MM.1S (cell line): Measurements from ENCODE around the gene DMKN.

Experiments
- DNase-seq: peaks from one replicate; pipeline ENCODE4 v3.0.0-alpha.2; 2015
- H2AFZ ChIP-seq: fragments of 300-600 bp; sonication (generic); 2 replicates; pipeline ENCODE4 v1.6.0; 2016; ENCODE audit warnings: antibody characterized with exemption, low read length
- H3F3A ChIP-seq: fragments of 300-600 bp; sonication (generic); 2 replicates; pipeline ENCODE4 v1.6.1; 2016; ENCODE audit warnings: mild to moderate bottlenecking, antibody characterized with exemption, low read length, moderate library complexity, mixed read lengths; ENCODE audit not compliant: insufficient read depth
- H3K27ac ChIP-seq: fragments of 300-600 bp; sonication (generic); 2 replicates; pipeline ENCODE4 v1.5.1; 2016; ENCODE audit warnings: mild to moderate bottlenecking, low read length
- H3K27me3 ChIP-seq: fragments of 300-600 bp; sonication (generic); replicated peaks from 2 replicates; pipeline ENCODE4 v1.6.0; 2016; ENCODE audit warnings: low read length; ENCODE audit not compliant: insufficient read depth
- H3K36me3 ChIP-seq: fragments of 300-600 bp; sonication (generic); replicated peaks from 2 replicates; pipeline ENCODE4 v1.6.1; 2016; ENCODE audit warnings: mild to moderate bottlenecking, low read length, mixed read lengths; ENCODE audit not compliant: insufficient read depth
- H3K4me1 ChIP-seq: fragments of 300-600 bp; sonication (generic); 2 replicates; pipeline ENCODE4 v1.6.1; 2016; ENCODE audit warnings: low read length, mixed read lengths
- H3K4me2 ChIP-seq: fragments of 300-600 bp; sonication (generic); 2 replicates; pipeline ENCODE4 v1.6.0; 2016; ENCODE audit warnings: low read depth, low read length
- H3K4me3 ChIP-seq: fragments of 300-600 bp; sonication (generic); 2 replicates; pipeline ENCODE4 v1.5.1; 2016; ENCODE audit warnings: low read length, mixed read lengths
- H3K79me2 ChIP-seq: fragments of 300-600 bp; sonication (generic); 2 replicates; pipeline ENCODE4 v1.6.1; 2016; ENCODE audit warnings: mixed run types, low read length, mixed read lengths
- H3K9ac ChIP-seq: fragments of 300-600 bp; sonication (generic); 2 replicates; pipeline ENCODE4 v1.6.1; 2016; ENCODE audit warnings: low read length, mixed read lengths
- H3K9me2 ChIP-seq: fragments of 300-600 bp; sonication (generic); replicated peaks from 2 replicates; pipeline ENCODE4 v1.6.1; 2016; ENCODE audit warnings: mild to moderate bottlenecking, low read length, mixed read lengths; ENCODE audit not compliant: insufficient read depth
- H3K9me3 ChIP-seq: fragments of 300-600 bp; sonication (generic); replicated peaks from 2 replicates; pipeline ENCODE4 v1.6.1; 2016; ENCODE audit warnings: mild to moderate bottlenecking, low read length, mixed read lengths; ENCODE audit not compliant: insufficient read depth
- H4K20me1 ChIP-seq: fragments of 300-600 bp; sonication (generic); 2 replicates; pipeline ENCODE4 v1.6.1; 2016; ENCODE audit warnings: mild to moderate bottlenecking, low read length, moderate library complexity, mixed read lengths; ENCODE audit not compliant: insufficient read depth
- EZH2 ChIP-seq: fragments of 300-600 bp; sonication (generic); optimal IDR thresholded peaks from 2 replicates; pipeline ENCODE3; 2017; ENCODE audit warnings: low read depth, mild to moderate bottlenecking, antibody characterized with exemption, low read length, mixed read lengths
- EZH2phosphoT487 ChIP-seq: fragments of 300-600 bp; sonication (generic); IDR thresholded peaks from 2 replicates; pipeline ENCODE4 v1.6.1; 2018; ENCODE audit warnings: antibody characterized with exemption, low read length
- TF ChIP-seq, protein P1 (sequence below): fragments of 300-600 bp; sonication (generic); IDR thresholded peaks from 2 replicates; pipeline ENCODE4 v1.5.1; 2016; ENCODE audit warnings: antibody characterized with exemption, low read length, mixed read lengths

Gene DMKN

DNA sequence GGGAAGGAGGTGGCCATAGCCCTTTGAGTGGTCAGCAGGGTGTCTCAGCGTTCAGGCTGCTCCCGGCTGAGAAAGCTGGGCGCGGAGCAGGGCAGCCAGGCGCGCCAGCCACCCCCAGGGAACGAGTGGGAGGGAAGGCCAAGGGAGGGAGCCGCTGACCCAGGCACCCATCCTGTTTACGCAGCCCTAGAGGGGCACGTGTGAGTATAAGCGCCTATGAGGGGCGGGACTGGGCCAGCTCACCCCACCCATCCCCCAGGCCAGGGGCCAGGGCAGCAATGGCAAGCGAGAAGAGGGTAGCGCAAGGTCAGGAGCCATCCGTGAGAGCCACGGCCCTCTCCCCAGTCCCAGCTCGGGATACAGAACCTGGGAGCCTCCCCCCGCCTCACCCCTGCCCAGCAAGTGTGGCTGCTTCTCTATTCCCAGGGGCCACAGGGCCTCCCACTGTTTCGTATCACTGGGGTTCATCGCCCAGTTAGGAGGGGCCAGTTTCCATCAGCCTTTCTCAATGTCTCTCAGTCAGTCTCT is 897 bp upstream of the DMKN start:
- H3K27ac ChIP-seq, result no peak overlapping the region
- H3K9ac ChIP-seq, result no peak overlapping the region
- H3K79me2 ChIP-seq, result no peaks in the 10 kb centered on the region
- no peak overlapping the region for H3K4me2 ChIP-seq
- no peaks in the 10 kb centered on the region for H3K4me1 ChIP-seq
- no peak for TF ChIP-seq EZH2
- TF ChIP-seq EZH2phosphoT487, result no peak
- TF ChIP-seq, protein P1, sequence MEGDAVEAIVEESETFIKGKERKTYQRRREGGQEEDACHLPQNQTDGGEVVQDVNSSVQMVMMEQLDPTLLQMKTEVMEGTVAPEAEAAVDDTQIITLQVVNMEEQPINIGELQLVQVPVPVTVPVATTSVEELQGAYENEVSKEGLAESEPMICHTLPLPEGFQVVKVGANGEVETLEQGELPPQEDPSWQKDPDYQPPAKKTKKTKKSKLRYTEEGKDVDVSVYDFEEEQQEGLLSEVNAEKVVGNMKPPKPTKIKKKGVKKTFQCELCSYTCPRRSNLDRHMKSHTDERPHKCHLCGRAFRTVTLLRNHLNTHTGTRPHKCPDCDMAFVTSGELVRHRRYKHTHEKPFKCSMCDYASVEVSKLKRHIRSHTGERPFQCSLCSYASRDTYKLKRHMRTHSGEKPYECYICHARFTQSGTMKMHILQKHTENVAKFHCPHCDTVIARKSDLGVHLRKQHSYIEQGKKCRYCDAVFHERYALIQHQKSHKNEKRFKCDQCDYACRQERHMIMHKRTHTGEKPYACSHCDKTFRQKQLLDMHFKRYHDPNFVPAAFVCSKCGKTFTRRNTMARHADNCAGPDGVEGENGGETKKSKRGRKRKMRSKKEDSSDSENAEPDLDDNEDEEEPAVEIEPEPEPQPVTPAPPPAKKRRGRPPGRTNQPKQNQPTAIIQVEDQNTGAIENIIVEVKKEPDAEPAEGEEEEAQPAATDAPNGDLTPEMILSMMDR, result no peak
- H3K9me2 ChIP-seq, result no peaks in the 10 kb centered on the region
- H3K9me3 ChIP-seq, result no peaks in the 10 kb centered on the region
- H4K20me1 ChIP-seq, result no peaks in the 10 kb centered on the region
- H3K27me3 ChIP-seq, result peaks cover 98% of the 10 kb centered on the region
- H3F3A ChIP-seq, result no peaks in the 10 kb centered on the region
- no peak overlapping the region for H3K4me3 ChIP-seq
- H3K36me3 ChIP-seq, result no peaks in the 10 kb centered on the region
- no peak for DNase-seq
- H2AFZ ChIP-seq, result no peak overlapping the region

DNA sequence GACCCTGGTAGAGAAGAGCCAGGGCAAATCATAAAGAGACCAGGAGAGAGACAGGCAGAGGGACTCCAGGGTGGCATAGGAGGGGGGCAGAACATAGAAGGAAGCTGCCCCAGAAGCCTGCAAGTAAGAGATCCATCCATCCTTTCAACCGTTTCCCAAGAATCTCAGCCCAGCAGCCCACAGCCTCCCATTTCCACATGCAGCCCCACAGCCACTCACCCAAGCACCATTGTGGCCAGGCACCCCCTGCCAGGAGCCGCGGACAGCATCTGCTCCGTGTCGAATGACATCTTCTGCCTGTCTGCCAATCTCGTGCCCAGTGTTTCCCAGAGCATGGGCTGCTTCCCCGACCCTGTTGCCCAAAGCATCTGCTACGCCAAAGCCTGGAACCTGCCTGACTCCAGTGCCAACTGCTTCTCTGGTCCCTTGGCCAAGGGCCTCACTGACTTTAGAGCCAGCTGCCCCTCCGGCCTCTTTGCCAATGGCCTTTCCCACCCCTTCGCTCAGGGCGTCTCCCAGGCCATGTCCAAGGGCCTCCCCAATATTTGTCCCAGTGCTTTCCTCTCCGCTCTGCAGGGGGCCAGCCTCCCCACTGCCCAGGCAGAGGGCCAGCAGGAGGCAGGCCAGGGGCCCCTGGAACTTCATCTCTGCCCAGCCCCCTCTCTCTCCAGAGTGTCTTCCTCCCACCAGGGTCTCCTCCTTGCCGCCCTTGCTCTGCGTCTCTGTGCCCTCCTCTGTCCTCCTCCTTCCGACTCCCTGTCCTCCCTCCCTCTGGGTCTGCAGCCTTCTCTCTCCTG is 420 bp downstream of the DMKN start:
- Histone ChIP-seq H3K4me1 (no peaks in the 10 kb centered on the region), H3K9me3 (no peaks in the 10 kb centered on the region), H3K9me2 (no peaks in the 10 kb centered on the region), H3K27ac (no peak overlapping the region), H4K20me1 (no peaks in the 10 kb centered on the region), H3K4me2 (no peak overlapping the region), H3K9ac (no peak overlapping the region), H3K4me3 (no peak overlapping the region), H2AFZ (no peak overlapping the region), H3K79me2 (no peaks in the 10 kb centered on the region), H3K27me3 (peaks cover 98% of the 10 kb centered on the region), H3K36me3 (no peaks in the 10 kb centered on the region), H3F3A (no peaks in the 10 kb centered on the region)
- TF ChIP-seq EZH2, result no peak
- no peak for TF ChIP-seq EZH2phosphoT487
- TF ChIP-seq, protein P1, result no peak
- DNase-seq, result no peak

DNA sequence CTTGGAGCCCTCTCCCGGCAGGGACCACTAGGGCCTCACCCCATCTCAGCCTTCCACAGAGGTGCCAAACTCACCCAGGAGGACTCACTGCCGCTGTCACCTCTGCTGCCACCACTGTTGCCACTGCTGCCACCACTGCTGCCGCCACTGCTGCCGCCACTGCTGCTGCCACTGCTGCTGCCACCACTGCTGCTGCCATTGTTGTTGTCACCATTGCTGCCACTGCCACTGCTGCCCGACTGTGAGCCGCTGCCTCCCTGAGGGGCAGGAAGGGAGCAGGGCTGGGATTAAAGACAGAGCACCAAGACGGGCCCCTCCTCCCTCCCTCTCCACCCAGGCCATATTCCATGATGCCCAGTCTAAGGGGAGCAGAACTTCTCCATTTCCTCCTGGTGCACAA is 2.1 kb downstream of the DMKN start:
- Histone ChIP-seq H3K79me2 (no peaks in the 10 kb centered on the region), H3K4me3 (no peak overlapping the region), H3K9me2 (no peaks in the 10 kb centered on the region), H2AFZ (no peak overlapping the region), H3K36me3 (no peaks in the 10 kb centered on the region), H3K9ac (no peak overlapping the region), H3K9me3 (no peaks in the 10 kb centered on the region), H3K4me1 (peaks cover 7% of the 10 kb centered on the region), H3K27me3 (peaks cover 97% of the 10 kb centered on the region), H4K20me1 (no peaks in the 10 kb centered on the region), H3F3A (no peaks in the 10 kb centered on the region), H3K4me2 (no peak overlapping the region), H3K27ac (no peak overlapping the region)
- TF ChIP-seq, protein P1, result no peak
- TF ChIP-seq EZH2, result no peak
- no peak for DNase-seq
